Activated T-cell treated with anti-CD3 and anti-CD28 coated beads for 4 hours (primary cell): ENCODE measurements around the gene ZNF213.
A peak's percentile ranks its signal among the peaks of the same experiment; 100 is the strongest.
"Not testable (repeated sequence)": the region's sequence is repeated elsewhere in the genome, so short reads cannot be mapped to it uniquely, and the experiment has no call there.

Experiments
- DNase-seq: peaks from one replicate; pipeline ENCODE4 v3.0.0-alpha.2; 2020

The ZNF213 gene

GRCh38 chr16:3131755-3132377, 3.0 kb upstream of the ZNF213 start:
- DNase-seq: peak; percentile 13

GRCh38 chr16:3133844-3134243, 985 bp upstream of the ZNF213 start:
- no peak for DNase-seq

GRCh38 chr16:3135126-3135715, 392 bp downstream of the ZNF213 start:
- DNase-seq: no peak

GRCh38 chr16:3137267-3137666, 2.4 kb downstream of the ZNF213 start:
- no peak for DNase-seq

- no peak for DNase-seq
These were observed 3.5 kb downstream of the ZNF213 start for GRCh38 chr16:3138342-3138741.

- no peak for DNase-seq
These were observed 4.1 kb downstream of the ZNF213 start for GRCh38 chr16:3138823-3139426.

- not testable (repeated sequence) for DNase-seq
These were observed 4.7 kb downstream of the ZNF213 start for GRCh38 chr16:3139561-3139960.

GRCh38 chr16:3140603-3141427, 6.0 kb downstream of the ZNF213 start:
- no peak for DNase-seq

- no peak for DNase-seq
These were observed 7.0 kb downstream of the ZNF213 start for GRCh38 chr16:3141781-3142311.

GRCh38 chr16:3142327-3142726, 7.5 kb downstream of the ZNF213 start:
- DNase-seq: no peak

- no peak for DNase-seq
These were observed 7.9 kb downstream of the ZNF213 start for GRCh38 chr16:3142770-3143169.

GRCh38 chr16:3143189-3143588, 8.4 kb downstream of the ZNF213 start:
- DNase-seq: no peak

GRCh38 chr16:3143598-3144320, 8.9 kb downstream of the ZNF213 start:
- no peak for DNase-seq

- no peak for DNase-seq
These were observed 9.6 kb downstream of the ZNF213 start for GRCh38 chr16:3144321-3144983.

- no peak for DNase-seq
These were observed 10.3 kb downstream of the ZNF213 start for GRCh38 chr16:3145151-3145550.

- no peak for DNase-seq
These were observed 10.8 kb downstream of the ZNF213 start for GRCh38 chr16:3145660-3146059.

GRCh38 chr16:3147046-3147756, 12.4 kb downstream of the ZNF213 start:
- DNase-seq: no peak

- DNase-seq: no peak
These were observed 12.9 kb downstream of the ZNF213 start for GRCh38 chr16:3147757-3148104.

- DNase-seq: no peak
These were observed 13.7 kb downstream of the ZNF213 start for GRCh38 chr16:3148256-3149192.

- DNase-seq: no peak
These were observed 14.3 kb downstream of the ZNF213 start for GRCh38 chr16:3149193-3149530.
